Coronary artery (tissue), 2 donors: Measurements from ENCODE around the gene FBXL7.

Source experiments
- DNase-seq: peaks from one replicate; pipeline ENCODE4 v3.0.0-alpha.2; 2017; ENCODE audit warnings: low spot score
- H3K27ac ChIP-seq, 2 donors: fragments of 200-600 bp; sonication (generic); one replicate each; pipeline ENCODE4 v1.5.1; 2016 to 2019
- H3K4me3 ChIP-seq: fragments of 200-600 bp; sonication (generic); 2 replicates; pipeline ENCODE4 v1.5.1; 2016; ENCODE audit warnings: mild to moderate bottlenecking, moderate library complexity
- TF ChIP-seq, protein P1 (sequence below): fragments of 200-600 bp; sonication (generic); IDR thresholded peaks from one replicate; pipeline ENCODE4 v1.5.1; 2019; ENCODE audit warnings: antibody characterized with exemption

Gene FBXL7

DNA sequence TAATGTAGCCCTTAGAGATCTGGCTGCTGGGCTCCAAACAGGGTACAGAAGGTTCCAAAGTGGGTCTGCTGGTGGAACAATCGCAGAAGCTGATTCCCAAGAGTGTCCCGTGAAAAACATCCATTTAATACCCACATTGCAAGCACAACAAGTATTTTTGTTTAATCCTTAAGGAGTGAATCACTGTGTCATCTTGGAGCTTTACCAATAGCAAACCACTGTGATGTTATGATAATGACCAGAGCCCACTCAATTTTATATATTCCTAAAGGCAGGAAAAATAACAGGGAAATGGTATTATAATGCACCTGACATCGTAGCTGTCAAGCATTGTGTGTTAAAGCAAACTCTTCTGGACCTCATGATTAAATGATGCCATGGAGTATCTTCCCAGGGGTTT is 291.9 kb downstream of the FBXL7 start:
- H3K27ac ChIP-seq: no peak overlapping the region
- DNase-seq: no peak
- H3K4me3 ChIP-seq: no peak overlapping the region
- TF ChIP-seq, protein P1, sequence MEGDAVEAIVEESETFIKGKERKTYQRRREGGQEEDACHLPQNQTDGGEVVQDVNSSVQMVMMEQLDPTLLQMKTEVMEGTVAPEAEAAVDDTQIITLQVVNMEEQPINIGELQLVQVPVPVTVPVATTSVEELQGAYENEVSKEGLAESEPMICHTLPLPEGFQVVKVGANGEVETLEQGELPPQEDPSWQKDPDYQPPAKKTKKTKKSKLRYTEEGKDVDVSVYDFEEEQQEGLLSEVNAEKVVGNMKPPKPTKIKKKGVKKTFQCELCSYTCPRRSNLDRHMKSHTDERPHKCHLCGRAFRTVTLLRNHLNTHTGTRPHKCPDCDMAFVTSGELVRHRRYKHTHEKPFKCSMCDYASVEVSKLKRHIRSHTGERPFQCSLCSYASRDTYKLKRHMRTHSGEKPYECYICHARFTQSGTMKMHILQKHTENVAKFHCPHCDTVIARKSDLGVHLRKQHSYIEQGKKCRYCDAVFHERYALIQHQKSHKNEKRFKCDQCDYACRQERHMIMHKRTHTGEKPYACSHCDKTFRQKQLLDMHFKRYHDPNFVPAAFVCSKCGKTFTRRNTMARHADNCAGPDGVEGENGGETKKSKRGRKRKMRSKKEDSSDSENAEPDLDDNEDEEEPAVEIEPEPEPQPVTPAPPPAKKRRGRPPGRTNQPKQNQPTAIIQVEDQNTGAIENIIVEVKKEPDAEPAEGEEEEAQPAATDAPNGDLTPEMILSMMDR: no peak

DNA sequence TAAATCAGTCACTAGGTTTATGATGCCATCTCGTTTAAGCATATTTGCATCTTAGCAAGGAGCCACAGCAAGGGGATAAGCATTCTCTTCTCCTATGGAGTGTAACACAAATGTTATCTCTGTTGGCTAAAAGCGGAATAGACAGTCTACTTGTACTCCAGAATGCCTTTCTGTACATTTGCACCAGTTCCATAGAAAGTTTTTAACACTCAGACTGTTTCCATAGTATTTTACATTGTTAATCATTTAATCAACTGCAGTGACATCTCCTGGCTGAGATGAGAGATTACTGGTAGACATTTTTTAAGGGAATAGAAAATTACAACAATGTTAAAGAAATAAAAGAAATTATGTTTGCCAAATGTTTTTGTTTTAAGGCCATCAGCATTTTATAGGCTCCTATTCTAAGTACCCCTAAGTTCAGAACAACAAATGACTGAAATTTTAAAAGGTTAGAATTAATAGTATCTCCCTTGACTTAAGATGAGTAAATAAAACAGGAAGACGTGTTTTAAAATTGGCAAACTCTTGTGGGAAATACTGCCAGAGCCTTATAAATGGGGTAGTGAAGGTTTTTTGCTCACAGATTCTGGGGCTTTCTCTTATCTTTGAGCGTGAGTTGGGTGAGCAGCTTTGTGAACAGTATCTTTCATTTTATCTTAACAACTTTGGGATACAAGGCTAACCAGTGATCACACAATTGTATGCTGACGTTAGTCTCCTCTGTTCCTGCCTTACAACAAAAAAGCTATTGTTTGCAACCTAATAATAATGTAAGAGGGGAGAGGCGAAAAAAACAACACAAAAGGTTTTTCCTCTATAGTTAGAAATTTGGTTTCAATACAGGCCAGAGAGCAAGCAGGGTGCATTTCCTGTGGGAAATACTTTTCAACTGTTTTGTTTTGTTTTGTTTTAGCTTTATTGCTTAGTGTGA is 294.3 kb downstream of the FBXL7 start:
- Histone ChIP-seq H3K27ac (no peak overlapping the region), H3K4me3 (no peak overlapping the region)
- TF ChIP-seq, protein P1: no peak
- DNase-seq: no peak

DNA sequence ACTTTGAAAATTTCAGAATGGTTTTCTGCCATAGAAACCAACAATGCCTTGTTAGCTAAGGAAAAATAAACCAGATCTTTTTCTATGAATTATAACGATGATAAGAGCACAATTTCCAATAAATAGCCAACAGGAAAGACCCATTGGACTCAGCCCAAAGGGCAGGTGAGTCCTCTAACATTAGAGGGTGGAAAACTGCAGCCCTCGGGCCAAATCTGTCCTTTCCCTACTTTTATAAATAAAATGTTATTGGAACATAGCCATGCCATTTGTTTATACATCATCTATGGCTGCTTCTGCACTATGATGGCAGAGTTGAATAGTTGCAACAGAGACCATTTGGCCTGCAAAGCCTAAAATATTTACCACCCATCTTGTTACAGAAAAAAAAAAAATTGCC is 296.1 kb downstream of the FBXL7 start:
- H3K4me3 ChIP-seq: no peak overlapping the region
- TF ChIP-seq, protein P1: no peak
- DNase-seq: no peak
- H3K27ac ChIP-seq: no peak overlapping the region

DNA sequence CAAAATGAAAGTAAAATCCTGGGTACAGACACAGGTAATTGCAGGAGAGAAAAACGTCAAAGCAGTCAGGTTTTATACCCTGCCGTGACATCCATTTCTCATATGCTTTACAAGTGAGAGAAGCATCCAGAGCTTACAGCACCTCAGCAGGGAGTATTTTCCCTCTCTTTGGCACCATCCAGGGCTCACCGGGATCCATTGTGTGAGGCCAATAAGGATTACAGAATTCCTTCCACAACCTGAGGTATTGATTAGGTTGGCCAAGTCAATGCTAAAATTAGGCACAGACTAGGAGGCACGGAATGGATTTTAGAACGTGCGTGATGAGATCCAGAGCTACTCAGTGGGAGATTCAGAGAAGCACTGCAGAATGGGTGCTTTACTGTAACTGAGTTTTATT is 296.6 kb downstream of the FBXL7 start:
- DNase-seq: no peak
- Histone ChIP-seq H3K4me3 (no peak overlapping the region), H3K27ac (no peak overlapping the region)
- TF ChIP-seq, protein P1: no peak

DNA sequence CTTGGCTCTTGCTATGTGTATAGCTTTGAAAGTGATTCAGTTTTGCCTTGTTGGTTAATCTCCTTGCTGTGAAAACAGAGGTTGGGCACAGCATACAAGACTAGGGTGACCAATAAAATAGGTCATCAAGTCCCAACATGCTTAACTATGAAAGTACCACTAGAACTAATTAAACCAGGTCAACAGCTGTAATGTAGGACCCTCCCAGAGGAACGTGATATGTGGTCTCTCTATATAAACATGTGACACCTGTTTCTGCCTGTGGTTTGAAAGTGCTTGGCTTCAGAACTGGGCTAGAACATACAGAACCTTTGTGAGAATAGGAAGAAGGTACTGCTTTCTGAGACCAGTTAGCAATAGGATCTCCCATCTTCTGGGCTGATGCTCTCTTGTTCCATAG is 297.1 kb downstream of the FBXL7 start:
- no peak overlapping the region for H3K27ac ChIP-seq
- TF ChIP-seq, protein P1: no peak
- no peak overlapping the region for H3K4me3 ChIP-seq
- DNase-seq: no peak

DNA sequence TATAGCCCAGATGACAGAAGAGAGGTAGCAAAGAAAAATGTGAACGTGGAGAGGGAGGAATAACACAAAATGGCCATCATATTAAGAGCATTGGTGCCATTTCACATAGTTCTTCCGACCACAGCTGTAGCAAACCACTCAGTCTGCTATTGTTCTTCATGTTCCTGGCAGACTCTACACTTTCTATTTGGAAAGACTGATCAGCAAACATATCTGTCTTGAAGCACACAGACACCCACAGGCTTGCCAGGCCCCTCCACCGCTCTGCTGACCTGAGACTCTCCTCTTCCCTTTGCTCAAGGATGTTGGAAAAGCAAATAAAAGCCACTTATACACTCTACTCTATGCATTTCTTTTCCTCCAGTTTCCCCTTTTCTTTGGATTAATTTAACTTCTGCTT is 298.0 kb downstream of the FBXL7 start:
- no peak overlapping the region for H3K27ac ChIP-seq
- TF ChIP-seq, protein P1: no peak
- H3K4me3 ChIP-seq: no peak overlapping the region
- no peak for DNase-seq

DNA sequence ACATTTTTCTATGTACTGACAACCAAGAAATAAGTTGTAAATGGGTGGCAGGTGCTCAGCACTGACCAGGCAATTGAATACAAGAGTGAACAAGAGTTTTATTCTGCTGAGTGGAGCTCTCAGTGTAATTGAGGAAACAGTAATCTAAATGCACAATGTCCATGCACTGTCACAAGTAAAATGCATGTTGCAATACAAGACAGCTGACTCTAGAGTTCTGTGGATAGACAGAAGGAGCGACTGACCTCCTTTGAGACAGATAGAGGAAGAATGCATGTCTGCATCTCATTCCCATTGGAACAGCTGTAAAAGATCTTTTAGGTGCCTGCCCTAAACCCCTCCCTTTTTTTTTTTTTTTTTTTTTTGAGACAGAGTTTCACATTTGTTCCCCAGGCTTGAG is 299.0 kb downstream of the FBXL7 start:
- no peak overlapping the region for H3K4me3 ChIP-seq
- TF ChIP-seq, protein P1: no peak
- H3K27ac ChIP-seq: no peak overlapping the region
- DNase-seq: no peak
